Embryonic facial prominence (tissue), 1 donor: ENCODE data around the gene CRYGN.

Experiments
- DNase-seq: peaks from one replicate; pipeline ENCODE4 v3.0.0-alpha.2; 2016; ENCODE audit errors: extremely low spot score

Gene CRYGN

GRCh38 chr7:151439855-151440798 lies at the start of gene CRYGN:
Gene CRYGN (minus strand): TSS chr7:151440141. CDS start chr7:151439917, 224 bp downstream.
- no peak for DNase-seq

GRCh38 chr7:151489498-151489897 lies 49.6 kb upstream of the CRYGN start:
- DNase-seq = no peak

- DNase-seq = no peak
Observed at GRCh38 chr7:151488096-151488495, 48.2 kb upstream of the CRYGN start.

- no peak for DNase-seq
Observed at GRCh38 chr7:151487228-151487627, 47.3 kb upstream of the CRYGN start.

GRCh38 chr7:151486074-151486473 lies 46.1 kb upstream of the CRYGN start:
- DNase-seq = no peak

- no peak for DNase-seq
Observed at GRCh38 chr7:151484971-151485707, 45.2 kb upstream of the CRYGN start.

GRCh38 chr7:151483711-151483983 lies 43.7 kb upstream of the CRYGN start:
- no peak for DNase-seq

GRCh38 chr7:151482883-151483710 lies 43.2 kb upstream of the CRYGN start:
- DNase-seq = no peak

- no peak for DNase-seq
Observed at GRCh38 chr7:151481650-151482505, 41.9 kb upstream of the CRYGN start.

- DNase-seq = no peak
Observed at GRCh38 chr7:151477867-151478266, 37.9 kb upstream of the CRYGN start.

GRCh38 chr7:151472644-151473380 lies 32.9 kb upstream of the CRYGN start:
- no peak for DNase-seq

GRCh38 chr7:151470711-151471110 lies 30.8 kb upstream of the CRYGN start:
- DNase-seq = no peak

GRCh38 chr7:151469281-151469680 lies 29.3 kb upstream of the CRYGN start:
- DNase-seq = no peak

- no peak for DNase-seq
Observed at GRCh38 chr7:151468217-151469018, 28.5 kb upstream of the CRYGN start.

GRCh38 chr7:151465169-151465568 lies 25.2 kb upstream of the CRYGN start:
- no peak for DNase-seq

GRCh38 chr7:151462306-151462779 lies 22.4 kb upstream of the CRYGN start:
- DNase-seq = no peak

- no peak for DNase-seq
Observed at GRCh38 chr7:151461942-151462230, 21.9 kb upstream of the CRYGN start.

GRCh38 chr7:151461096-151461941 lies 21.4 kb upstream of the CRYGN start:
- DNase-seq = no peak

- no peak for DNase-seq
Observed at GRCh38 chr7:151460474-151460855, 20.5 kb upstream of the CRYGN start.
